HG03039 (cell line): ENCODE results near the gene ACYP1.
"Not testable (repeated sequence)": the region's sequence is repeated elsewhere in the genome, so short reads cannot be mapped to it uniquely, and the experiment has no call there.

Source experiments
- ATAC-seq: cut with Tn5 transposase; IDR thresholded peaks from one replicate; pipeline ENCODE4 v1.9.1; 2021; ENCODE audit warnings: mild to moderate bottlenecking, moderate library complexity; ENCODE audit not compliant: unreplicated experiment

ACYP1 gene

GRCh38 chr14:75068294-75069120 lies 4.7 kb upstream of the ACYP1 start:
- ATAC-seq = no peak

- ATAC-seq = not testable (repeated sequence)
These were observed 3.9 kb upstream of the ACYP1 start for GRCh38 chr14:75067765-75068164.

- ATAC-seq = no peak
These were observed 3.4 kb upstream of the ACYP1 start for GRCh38 chr14:75067212-75067611.

GRCh38 chr14:75066691-75067090 lies 2.9 kb upstream of the ACYP1 start:
- ATAC-seq = no peak

- ATAC-seq = no peak
These were observed 362 bp upstream of the ACYP1 start for GRCh38 chr14:75064205-75064567.

- no peak for ATAC-seq
These were observed 811 bp downstream of the ACYP1 start for GRCh38 chr14:75063013-75063412.

GRCh38 chr14:75060420-75060819 lies 3.4 kb downstream of the ACYP1 start:
- no peak for ATAC-seq

- ATAC-seq = no peak
These were observed 4.2 kb downstream of the ACYP1 start for GRCh38 chr14:75059642-75060041.

GRCh38 chr14:75054421-75054820 lies 9.4 kb downstream of the ACYP1 start:
- no peak for ATAC-seq

GRCh38 chr14:75053396-75054291 lies 10.2 kb downstream of the ACYP1 start:
- no peak for ATAC-seq

- ATAC-seq = no peak
These were observed 12.3 kb downstream of the ACYP1 start for GRCh38 chr14:75051556-75051899.

GRCh38 chr14:75050852-75051555 lies 12.8 kb downstream of the ACYP1 start, which contains the start of gene MLH3:
TSS of gene MLH3 (minus strand) at chr14:75051467. CDS start at chr14:75049655, 1,812 bp downstream.
- peak; percentile 67 for ATAC-seq

GRCh38 chr14:75049731-75050201 lies 14.1 kb downstream of the ACYP1 start:
- no peak for ATAC-seq

GRCh38 chr14:75049136-75049535 lies 14.7 kb downstream of the ACYP1 start:
- ATAC-seq = no peak

GRCh38 chr14:75048101-75048500 lies 15.7 kb downstream of the ACYP1 start:
- no peak for ATAC-seq

- ATAC-seq = no peak
These were observed 16.3 kb downstream of the ACYP1 start for GRCh38 chr14:75047506-75047905.

GRCh38 chr14:75046899-75047298 lies 16.9 kb downstream of the ACYP1 start:
- no peak for ATAC-seq

- no peak for ATAC-seq
These were observed 17.5 kb downstream of the ACYP1 start for GRCh38 chr14:75046275-75046674.

GRCh38 chr14:75044752-75045151 lies 19.1 kb downstream of the ACYP1 start:
- ATAC-seq = no peak

GRCh38 chr14:75044322-75044721 lies 19.5 kb downstream of the ACYP1 start:
- no peak for ATAC-seq

GRCh38 chr14:75042035-75042434 lies 21.8 kb downstream of the ACYP1 start:
- no peak for ATAC-seq
